ENCODE results near the gene DPY19L1. TPM values are rescaled to one million over a fixed set of nuclear protein-coding genes. Genes with fewer than 3 reads are reported as not detected.
A peak's percentile ranks its signal among the peaks of the same experiment; 100 is the strongest.
"Not testable (repeated sequence)": the region's sequence is repeated elsewhere in the genome, so short reads cannot be mapped to it uniquely, and the experiment has no call there.

The DPY19L1 gene
- total RNA-seq, 1 donor from 2014 or later: 46.4 TPM

- H3K4me1 ChIP-seq (ENCODE audit: insufficient read depth, low read length); H4K20me1 ChIP-seq (ENCODE audit: insufficient read depth, low read length); H3K27me3 ChIP-seq (ENCODE audit: insufficient read depth, low read length); H3K27me3 Mint-ChIP-seq (ENCODE audit: low read depth, unreplicated experiment); H3K36me3 Mint-ChIP-seq (ENCODE audit: low read depth, unreplicated experiment); H3K4me3 ChIP-seq (ENCODE audit: insufficient read depth, low read depth, low read length); H3K4me3 Mint-ChIP-seq (ENCODE audit: unreplicated experiment); H3K27ac Mint-ChIP-seq (ENCODE audit: unreplicated experiment); FAIRE-seq; H3K4me1 Mint-ChIP-seq (ENCODE audit: low read depth, unreplicated experiment); H3K79me2 ChIP-seq (ENCODE audit: insufficient read depth, low read length); DNase-seq (ENCODE audit: low read depth); H3K9me3 Mint-ChIP-seq (ENCODE audit: unreplicated experiment); H3K36me3 ChIP-seq (ENCODE audit: insufficient read depth, low read length); H3K9ac ChIP-seq (ENCODE audit: low read length); H3K9me3 ChIP-seq (ENCODE audit: insufficient read depth, low read depth, low read length); H2AFZ ChIP-seq (ENCODE audit: low read depth, low read length); H3K4me2 ChIP-seq (ENCODE audit: low read length); H3K27ac ChIP-seq (ENCODE audit: low read depth, low read length): not testable (repeated sequence)
These were observed 119.8 kb downstream of the DPY19L1 start for GRCh38 chr7:34917515-34917914.

DNA sequence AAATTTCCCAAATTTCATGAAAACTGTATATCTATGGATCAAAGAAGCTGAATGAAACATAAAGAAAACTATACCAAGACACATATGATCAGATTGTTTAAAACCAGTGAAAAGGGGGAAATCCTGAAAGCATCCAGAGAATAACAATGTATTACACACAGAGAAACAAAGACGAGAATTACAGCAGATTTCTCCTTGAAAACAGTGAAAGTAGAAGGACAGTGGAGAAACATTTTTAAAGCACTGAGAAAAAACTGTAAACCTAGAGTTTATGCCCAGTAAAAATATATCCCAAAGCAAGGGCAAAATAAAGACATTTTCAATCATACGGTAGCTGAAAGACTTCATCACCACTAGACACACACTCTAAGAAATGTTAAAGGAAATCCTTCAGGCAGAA, 121.0 kb downstream of the DPY19L1 start:
- H3K4me3 ChIP-seq (ENCODE audit: insufficient read depth, low read depth, low read length): no peak overlapping the region
- H3K4me1 ChIP-seq (ENCODE audit: insufficient read depth, low read length): no peaks in the 10 kb centered on the region
- no peak overlapping the region for H2AFZ ChIP-seq (ENCODE audit: low read depth, low read length)
- Mint-ChIP-seq H3K27me3 (ENCODE audit: low read depth, unreplicated experiment) (no peaks in the 10 kb centered on the region), H3K4me3 (ENCODE audit: unreplicated experiment) (no peak overlapping the region), H3K9me3 (ENCODE audit: unreplicated experiment) (peaks cover 7% of the 10 kb centered on the region), H3K4me1 (ENCODE audit: low read depth, unreplicated experiment) (peaks cover 3% of the 10 kb centered on the region), H3K27ac (ENCODE audit: unreplicated experiment) (no peak overlapping the region), H3K36me3 (ENCODE audit: low read depth, unreplicated experiment) (no peaks in the 10 kb centered on the region)
- no peak overlapping the region for H3K27ac ChIP-seq (ENCODE audit: low read depth, low read length)
- H3K9me3 ChIP-seq (ENCODE audit: insufficient read depth, low read depth, low read length): no peaks in the 10 kb centered on the region
- TF ChIP-seq CTCF (IDR thresholded peaks at IDR 0.05; ENCODE audit: insufficient read depth, low read depth, low read length) (no peak), EZH2 (IDR thresholded peaks at IDR 0.05; ENCODE audit: insufficient read depth, low read length) (no peak)
- H3K9ac ChIP-seq (ENCODE audit: low read length): no peak overlapping the region
- H3K4me2 ChIP-seq (ENCODE audit: low read length): no peak overlapping the region
- no peaks in the 10 kb centered on the region for H4K20me1 ChIP-seq (ENCODE audit: insufficient read depth, low read length)
- no peak for DNase-seq (ENCODE audit: low read depth)
- no peaks in the 10 kb centered on the region for H3K79me2 ChIP-seq (ENCODE audit: insufficient read depth, low read length)
- no peaks in the 10 kb centered on the region for H3K36me3 ChIP-seq (ENCODE audit: insufficient read depth, low read length)
- no peak for FAIRE-seq
- H3K27me3 ChIP-seq (ENCODE audit: insufficient read depth, low read length): no peaks in the 10 kb centered on the region

- no peak overlapping the region for H3K9ac ChIP-seq (ENCODE audit: low read length)
- Mint-ChIP-seq H3K36me3 (ENCODE audit: low read depth, unreplicated experiment) (no peaks in the 10 kb centered on the region), H3K27me3 (ENCODE audit: low read depth, unreplicated experiment) (no peaks in the 10 kb centered on the region), H3K27ac (ENCODE audit: unreplicated experiment) (no peak overlapping the region), H3K4me1 (ENCODE audit: low read depth, unreplicated experiment) (no peaks in the 10 kb centered on the region), H3K9me3 (ENCODE audit: unreplicated experiment) (peaks cover 7% of the 10 kb centered on the region), H3K4me3 (ENCODE audit: unreplicated experiment) (no peak overlapping the region)
- no peak overlapping the region for H3K4me3 ChIP-seq (ENCODE audit: insufficient read depth, low read depth, low read length)
- H3K27me3 ChIP-seq (ENCODE audit: insufficient read depth, low read length): no peaks in the 10 kb centered on the region
- H2AFZ ChIP-seq (ENCODE audit: low read depth, low read length): no peak overlapping the region
- H3K79me2 ChIP-seq (ENCODE audit: insufficient read depth, low read length): no peaks in the 10 kb centered on the region
- no peaks in the 10 kb centered on the region for H3K4me1 ChIP-seq (ENCODE audit: insufficient read depth, low read length)
- H3K27ac ChIP-seq (ENCODE audit: low read depth, low read length): no peak overlapping the region
- H3K4me2 ChIP-seq (ENCODE audit: low read length): no peak overlapping the region
- H3K36me3 ChIP-seq (ENCODE audit: insufficient read depth, low read length): no peaks in the 10 kb centered on the region
- H4K20me1 ChIP-seq (ENCODE audit: insufficient read depth, low read length): no peaks in the 10 kb centered on the region
- no peaks in the 10 kb centered on the region for H3K9me3 ChIP-seq (ENCODE audit: insufficient read depth, low read depth, low read length)
- FAIRE-seq: no peak
- no peak for DNase-seq (ENCODE audit: low read depth)
- TF ChIP-seq CTCF (IDR thresholded peaks at IDR 0.05; ENCODE audit: insufficient read depth, low read depth, low read length): no peak
- TF ChIP-seq EZH2 (IDR thresholded peaks at IDR 0.05; ENCODE audit: insufficient read depth, low read length): no peak
These were observed 125.0 kb downstream of the DPY19L1 start for GRCh38 chr7:34912236-34912635.

- H3K4me2 ChIP-seq (ENCODE audit: low read length): peak overlapping the region; percentile 11
- H3K4me3 ChIP-seq (ENCODE audit: insufficient read depth, low read depth, low read length); H3K4me3 Mint-ChIP-seq (ENCODE audit: unreplicated experiment): not testable (repeated sequence)
These were observed 130.9 kb downstream of the DPY19L1 start for GRCh38 chr7:34906266-34906850.

More at GRCh38 chr7:34906266-34906850, 130.9 kb downstream of the DPY19L1 start:
- not testable (repeated sequence) for H4K20me1 ChIP-seq (ENCODE audit: insufficient read depth, low read length); H3K27ac ChIP-seq (ENCODE audit: low read depth, low read length); H3K9me3 Mint-ChIP-seq (ENCODE audit: unreplicated experiment); H3K27me3 ChIP-seq (ENCODE audit: insufficient read depth, low read length); DNase-seq (ENCODE audit: low read depth); H3K9ac ChIP-seq (ENCODE audit: low read length); H3K27me3 Mint-ChIP-seq (ENCODE audit: low read depth, unreplicated experiment); H3K27ac Mint-ChIP-seq (ENCODE audit: unreplicated experiment); FAIRE-seq; H3K9me3 ChIP-seq (ENCODE audit: insufficient read depth, low read depth, low read length); H3K4me1 Mint-ChIP-seq (ENCODE audit: low read depth, unreplicated experiment); H3K79me2 ChIP-seq (ENCODE audit: insufficient read depth, low read length); H2AFZ ChIP-seq (ENCODE audit: low read depth, low read length); H3K36me3 ChIP-seq (ENCODE audit: insufficient read depth, low read length); H3K36me3 Mint-ChIP-seq (ENCODE audit: low read depth, unreplicated experiment); H3K4me1 ChIP-seq (ENCODE audit: insufficient read depth, low read length)

All from astrocyte (in vitro differentiated cells and primary cell).